NCI-H1694 (cell line): ENCODE measurements around the gene VPS33A.
"Not testable (repeated sequence)": the region's sequence is repeated elsewhere in the genome, so short reads cannot be mapped to it uniquely, and the experiment has no call there.

Source experiments
- DNase-seq: peaks from one replicate; lab custom pipeline; 2025; lab: John Stamatoyannopoulos, UW

Gene VPS33A

DNA sequence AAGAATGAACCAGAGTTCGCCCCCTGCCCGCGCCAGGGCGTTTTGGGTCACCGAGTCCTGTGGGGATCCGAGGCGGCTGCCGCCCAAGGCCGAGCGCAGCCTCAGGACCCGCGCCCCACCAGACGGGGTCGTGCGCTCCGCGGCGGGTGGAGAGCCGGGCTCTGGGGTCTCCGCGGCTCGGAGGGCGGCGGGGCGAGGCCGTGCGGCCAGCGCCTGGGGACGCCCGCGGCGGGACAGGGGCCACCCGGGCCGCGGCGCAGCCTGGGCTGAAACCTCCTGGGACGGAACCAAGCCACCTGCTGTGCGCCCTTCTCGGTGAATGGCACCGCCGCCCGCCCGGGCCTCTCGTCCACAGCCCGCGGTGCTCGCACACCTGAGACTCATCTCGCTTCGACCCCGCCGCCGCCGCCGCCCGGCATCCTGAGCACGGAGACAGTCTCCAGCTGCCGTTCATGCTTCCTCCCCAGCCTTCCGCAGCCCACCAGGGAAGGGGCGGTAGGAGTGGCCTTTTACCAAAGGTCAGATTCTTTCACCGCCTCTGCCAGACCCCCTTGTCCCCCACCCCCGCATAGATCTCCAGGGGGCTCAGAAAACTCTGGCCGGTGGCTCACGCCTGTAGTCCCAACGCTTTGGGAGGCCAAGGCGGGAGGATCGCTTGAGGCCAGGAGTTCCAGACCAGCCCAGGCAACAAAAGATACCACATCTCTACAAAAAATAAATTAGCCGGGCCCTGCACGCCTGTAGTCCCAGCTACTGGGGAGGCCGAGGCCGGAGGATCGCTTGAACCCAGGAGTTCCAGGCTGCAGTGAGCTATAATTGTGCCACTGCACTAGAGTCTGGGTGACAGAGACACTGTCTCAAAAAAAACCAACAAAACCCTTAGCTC, 61.9 kb downstream of the VPS33A start:
- no peak for DNase-seq

DNA sequence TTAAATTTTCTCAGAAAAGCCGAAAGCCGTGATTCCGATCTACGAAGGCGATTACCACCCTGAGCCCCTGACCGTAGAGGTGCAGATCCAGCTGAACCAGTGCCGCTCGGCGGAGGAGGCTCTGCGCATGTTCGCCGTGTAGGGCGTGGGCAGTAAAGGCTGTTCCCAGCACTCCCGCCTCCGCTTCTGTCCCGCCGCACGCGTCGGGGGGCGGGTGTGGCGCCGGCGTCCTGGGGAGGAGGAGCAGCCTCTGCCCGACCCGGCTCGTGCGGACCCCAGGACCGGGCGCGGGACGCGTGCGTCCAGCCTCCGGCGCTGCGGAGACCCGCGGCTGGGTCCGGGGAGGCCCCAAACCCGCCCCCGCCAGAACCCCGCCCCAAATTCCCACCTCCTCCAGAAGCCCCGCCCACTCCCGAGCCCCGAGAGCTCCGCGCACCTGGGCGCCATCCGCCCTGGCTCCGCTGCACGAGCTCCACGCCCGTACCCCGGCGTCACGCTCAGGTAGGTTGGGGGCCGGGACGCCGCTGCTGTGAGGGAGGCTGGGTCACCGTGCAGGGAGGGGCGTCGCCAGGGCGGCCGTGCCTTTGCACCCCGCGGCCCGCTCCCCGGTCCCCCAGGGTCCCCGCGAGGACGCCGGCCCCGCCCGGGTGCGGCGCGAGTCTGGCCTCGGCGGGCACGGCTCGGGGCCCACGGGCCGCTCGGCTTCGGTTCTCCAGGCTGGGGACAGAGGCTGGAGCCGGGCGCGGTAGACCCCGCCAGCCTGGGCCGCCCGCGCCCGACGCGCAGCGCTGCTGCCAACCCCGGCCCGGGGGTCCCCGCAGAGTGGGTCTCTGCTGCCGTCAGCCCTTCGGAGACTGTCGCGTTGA, 62.8 kb downstream of the VPS33A start, which contains the start of gene B3GNT4:
Gene B3GNT4, plus strand, starts transcription at position 409 of the 866 bp plus-strand sequence. CDS start 910 bp downstream, outside the sequence.
- no peak for DNase-seq

DNA sequence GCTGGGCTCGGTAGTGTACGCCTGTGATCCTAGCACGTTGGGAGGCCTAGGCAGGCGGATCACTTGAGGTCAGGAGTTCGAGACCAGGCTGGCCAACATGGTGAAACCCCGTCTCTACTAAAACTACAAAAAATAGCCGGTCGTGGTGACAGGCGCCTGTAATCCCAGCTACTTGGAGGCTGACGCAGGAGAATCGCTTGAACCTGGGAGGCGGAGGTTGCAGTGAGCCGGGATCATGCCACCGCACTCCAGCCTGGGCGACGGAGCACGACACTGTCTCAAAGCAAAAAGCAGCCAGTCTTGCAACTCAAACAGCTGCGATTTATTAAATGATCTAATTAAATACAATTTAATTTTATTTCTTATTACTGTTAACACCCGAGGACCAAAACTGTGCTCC, 63.5 kb downstream of the VPS33A start:
- not testable (repeated sequence) for DNase-seq

DNA sequence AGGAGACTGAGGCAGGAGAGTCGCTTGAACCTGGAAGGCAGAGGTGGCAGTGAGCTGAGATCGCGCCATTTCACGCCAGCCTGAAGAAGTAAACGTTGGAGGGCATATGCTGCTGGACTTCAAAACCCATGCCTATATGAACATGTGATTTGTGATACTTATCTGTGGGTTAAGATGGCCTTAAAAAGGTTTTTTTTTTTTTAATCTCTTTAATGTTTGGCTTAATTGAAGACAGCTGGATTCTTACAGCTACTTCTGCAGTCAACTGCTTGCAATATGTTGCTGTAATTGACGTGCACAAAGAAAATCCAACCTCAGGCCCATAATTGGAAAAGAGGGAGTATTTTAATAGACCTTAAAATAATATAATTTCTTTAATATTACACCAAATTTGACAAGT, 64.3 kb downstream of the VPS33A start:
- DNase-seq: no peak

DNA sequence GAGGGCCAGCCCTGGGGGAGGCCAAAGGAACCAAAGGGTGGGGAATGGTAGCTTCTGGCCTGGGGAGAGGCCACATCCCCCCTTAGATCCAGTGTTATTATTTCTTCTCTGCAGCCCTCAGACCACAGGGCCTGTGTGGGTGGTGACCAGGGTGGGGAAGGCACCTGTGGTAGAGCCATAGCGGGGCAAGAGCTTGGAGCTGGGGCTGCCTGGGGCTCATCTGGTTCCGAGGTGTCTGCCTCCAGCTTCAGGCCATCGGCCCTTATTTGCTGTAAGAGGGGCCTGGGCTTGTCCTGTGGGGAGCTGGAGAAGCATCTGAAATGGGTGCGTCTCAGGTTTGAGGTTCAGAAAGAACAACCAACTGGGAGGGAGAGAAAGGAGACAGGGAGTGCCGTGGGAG, 64.9 kb downstream of the VPS33A start:
- no peak for DNase-seq

DNA sequence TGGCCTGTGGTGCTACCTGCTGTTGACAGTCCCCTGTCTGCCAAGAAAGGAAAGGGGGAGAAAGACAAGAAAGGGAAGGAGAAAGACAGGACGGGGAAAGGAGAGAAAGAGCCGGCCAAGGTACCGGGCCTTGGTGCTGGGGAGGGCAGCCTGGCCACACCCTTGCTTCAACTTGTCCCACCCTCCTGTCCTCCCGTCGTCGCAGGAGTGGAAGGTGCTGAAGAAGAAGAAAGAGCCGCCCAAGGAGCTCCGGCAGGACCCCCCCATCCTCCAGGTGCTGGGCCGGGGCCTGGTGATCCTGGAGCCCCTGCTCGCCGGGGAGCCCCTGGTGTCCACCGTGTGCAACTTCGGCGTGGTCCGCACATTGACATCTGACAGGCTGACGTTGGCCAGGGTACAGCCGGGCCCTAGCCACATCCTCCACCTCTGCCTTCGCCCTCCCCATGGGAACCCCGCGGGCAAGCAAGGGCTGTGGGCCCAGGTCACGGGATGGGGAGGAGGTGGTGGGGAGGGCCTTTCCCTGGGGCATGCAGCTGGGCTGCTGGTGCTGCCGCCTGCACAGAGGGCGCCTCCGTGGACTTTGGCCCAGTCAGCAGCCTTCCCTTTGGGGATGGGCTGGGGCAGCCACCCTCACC, 65.6 kb downstream of the VPS33A start:
- no peak for DNase-seq

DNA sequence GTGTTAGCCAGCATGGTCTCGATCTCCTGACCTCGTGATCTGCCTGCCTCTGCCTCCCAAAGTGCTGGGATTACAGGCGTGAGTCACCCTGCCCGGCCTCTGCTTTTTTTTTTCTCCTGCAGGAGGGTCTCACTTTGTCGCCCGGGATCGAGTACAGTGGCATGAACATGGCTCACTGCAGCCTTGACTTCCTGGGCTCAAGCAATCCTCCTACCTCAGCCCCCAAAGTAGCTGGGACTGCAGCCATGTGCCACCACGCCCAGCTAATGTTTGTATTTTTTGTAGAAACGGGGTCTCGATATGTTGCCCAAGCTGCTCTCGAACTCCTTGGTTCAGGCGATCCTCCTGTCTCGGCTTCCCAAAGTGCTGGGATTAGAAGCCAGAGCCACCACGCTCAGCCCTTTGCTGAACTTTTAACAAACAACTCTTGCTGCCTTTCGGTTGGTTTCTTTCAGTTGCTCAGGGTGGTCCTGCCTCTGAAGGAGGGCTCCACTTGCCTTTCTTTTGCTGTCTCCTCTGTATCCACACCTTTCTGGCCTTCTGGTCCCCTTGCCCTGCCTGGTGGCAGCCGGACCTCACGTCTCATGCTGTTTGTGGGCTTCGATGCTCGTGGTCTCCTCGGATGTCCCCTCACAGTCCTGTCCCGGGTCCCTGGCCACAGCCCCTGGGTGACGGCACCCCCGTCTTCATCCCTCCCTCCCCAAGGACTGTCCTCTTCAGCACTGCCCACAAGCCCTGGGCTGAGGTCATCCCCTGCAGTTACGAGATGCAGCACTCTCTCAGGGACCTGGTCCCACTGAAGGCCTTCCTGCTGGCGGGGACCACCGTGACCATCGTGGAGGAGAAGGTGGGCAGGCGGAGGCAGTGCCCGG, 66.6 kb downstream of the VPS33A start:
- no peak for DNase-seq

DNA sequence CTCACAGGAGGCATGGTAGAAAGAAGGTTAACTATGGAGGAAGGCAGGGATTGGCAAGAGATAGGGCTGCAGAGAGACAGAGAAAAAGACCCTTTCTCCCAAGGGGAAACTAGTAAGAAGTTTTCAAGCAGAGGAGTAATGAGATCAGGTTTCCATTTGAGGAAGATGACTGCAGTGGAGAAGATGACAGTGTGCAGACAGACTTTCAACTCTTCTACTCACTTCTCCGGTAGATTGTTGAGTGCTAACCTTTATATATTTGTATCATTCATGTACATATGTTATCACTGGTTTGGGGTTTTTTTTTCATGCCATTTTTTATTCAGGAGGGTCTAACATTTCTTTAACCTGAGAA, 68.7 kb downstream of the VPS33A start:
- DNase-seq: no peak

DNA sequence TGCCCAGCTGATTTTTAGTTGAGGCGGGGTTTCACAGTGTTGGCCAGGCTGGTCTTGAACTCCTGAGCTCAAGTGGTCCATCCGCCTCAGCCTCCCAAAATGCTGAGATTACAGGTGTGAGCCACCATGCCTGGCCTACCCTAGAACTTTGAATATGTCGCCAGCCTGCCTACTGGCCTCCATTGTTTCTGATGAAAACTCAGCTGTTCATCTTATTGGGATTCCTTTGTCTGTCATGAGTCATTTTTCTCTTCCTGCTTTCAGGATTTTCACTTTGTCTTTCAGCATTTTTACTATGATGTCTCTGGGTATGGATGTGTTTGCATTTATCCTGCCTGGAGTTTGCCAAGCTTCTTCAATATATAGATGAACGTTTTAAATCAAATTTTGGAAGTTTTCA, 70.9 kb downstream of the VPS33A start:
- no peak for DNase-seq

DNA sequence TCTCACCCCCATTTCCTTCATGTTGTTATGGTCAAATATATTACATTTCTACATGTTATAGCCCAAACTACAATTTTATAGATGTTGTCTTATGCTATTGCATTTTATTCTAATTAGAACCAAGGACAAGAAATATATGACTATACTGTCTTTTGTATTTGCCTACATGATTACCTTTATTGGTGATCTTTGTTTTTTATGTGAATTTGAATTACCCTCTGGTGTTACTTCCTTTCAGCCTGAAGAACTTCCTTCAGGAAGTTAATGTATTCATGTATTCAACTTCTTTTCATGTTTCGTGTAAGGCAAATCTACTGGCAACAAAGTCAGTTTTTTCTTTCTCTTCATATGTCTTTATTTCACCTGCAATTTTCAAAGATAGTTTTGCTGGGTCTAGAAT, 71.5 kb downstream of the VPS33A start:
- DNase-seq: no peak

DNA sequence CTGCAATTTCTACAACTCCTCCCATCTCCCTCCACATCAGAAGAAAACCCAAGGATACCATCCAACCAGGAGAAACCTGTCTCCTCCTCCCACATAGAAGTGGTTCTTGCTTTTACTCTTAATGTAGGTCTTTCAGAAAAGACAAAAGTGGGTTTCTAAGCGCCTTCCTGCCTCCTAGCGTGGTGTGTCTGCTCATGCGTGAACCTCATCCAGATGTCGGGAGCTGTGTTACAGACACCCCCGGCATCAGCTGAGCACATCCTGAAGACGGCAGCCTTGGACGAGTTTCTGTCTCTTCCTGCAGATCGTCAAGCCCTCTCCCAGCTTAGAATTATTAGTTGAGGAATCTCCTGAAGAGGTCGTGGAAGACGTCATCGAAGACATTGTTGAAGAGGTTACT, 73.9 kb downstream of the VPS33A start:
- no peak for DNase-seq

DNA sequence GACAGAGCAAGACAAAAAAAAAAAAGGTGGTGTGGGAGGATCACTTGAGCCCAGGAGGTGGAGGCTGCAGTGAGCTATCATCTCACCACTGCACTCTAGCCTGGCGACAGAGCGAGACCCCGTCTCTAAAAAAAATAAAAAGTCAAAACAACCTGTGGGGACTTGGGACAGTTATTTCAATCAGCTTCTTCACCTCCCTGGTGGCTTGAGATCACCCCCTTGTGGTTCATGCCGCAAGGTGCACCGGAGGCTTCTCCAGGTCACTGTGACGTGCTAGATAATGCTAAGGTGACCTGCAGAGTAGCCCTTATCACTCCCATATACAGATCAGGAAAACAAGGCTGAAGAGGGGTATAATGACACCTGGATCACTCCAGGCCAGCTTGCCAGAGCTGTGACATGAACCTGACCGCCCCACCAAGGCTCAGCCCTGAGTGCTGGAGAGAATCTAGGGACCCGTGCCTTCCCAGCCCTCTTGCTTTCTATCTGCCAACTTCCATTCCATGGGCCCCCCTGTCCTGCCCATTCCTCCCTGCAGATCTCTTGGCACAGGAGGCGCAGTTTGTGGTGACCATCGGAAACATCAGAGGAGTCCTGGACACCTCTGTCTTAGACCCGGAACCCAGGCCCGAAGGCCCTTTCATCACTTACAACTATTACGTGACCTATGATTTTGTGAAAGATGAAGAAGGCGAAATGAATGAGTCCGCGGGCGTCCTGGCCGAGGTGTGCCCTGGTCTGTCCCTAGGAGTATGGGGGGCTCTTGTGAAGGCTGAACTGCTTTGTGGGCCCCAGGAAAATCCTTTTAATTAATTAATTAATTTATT, 75.2 kb downstream of the VPS33A start:
- DNase-seq: peak; percentile 47

DNA sequence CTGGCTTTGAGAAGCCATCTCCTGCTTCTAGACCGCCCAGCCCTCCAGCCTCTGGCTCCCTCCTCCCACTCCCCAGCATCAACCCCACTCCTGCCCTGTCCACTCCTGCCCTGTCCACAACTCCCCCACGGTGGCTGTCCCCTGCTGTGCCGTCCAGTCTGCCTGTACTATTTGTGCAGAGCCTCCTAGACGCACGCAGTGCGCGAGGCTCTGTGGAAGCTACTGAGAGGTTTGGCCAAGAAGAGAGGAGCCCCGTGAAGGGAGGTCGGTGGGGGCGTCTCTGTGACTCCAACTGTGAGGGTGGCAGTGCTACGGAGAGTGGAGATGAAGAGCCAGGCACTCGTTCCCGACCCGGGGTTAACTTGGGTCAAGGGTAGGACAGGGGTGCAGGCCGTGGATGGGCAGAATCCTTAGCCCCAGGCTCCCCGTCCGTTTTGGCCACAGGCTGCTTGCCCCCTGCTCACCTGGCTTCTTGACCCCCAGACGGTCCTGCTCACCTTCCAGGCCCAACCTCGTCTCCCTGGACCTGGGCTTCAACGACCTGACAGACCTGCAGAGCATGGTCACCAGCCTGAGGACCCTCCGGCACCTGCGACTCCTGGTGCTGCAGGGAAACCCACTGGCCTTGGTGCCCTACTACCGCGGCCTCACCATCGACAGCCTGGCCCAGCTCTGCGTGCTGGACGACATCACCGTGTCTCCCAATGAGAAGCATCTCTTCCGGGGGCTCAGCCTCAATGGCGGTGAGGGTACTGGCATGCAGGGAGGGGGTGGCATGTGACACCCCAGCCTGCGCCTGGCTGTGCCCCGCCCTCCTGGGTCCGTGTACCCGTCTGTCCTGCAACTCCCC, 76.4 kb downstream of the VPS33A start:
- no peak for DNase-seq

DNA sequence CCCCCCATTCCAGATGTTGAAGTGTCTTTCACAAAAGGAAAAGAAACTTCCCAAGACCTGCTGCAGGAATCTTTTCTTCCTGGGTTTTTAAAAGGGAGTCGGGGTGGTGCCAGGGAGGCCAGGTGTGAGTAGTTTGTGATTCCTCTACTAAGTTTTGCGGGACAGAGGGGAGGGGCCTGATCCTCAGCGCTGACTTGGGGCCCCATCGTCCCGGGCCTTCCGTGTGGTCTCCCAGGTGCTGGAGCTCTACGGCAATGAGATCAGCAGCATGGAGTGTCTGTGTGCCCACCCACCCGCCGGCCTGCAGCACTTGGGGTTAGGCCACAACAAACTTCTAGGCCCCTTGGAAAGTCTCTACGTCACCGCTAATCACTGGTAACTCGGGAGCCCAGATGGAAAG, 78.8 kb downstream of the VPS33A start:
- DNase-seq: no peak

DNA sequence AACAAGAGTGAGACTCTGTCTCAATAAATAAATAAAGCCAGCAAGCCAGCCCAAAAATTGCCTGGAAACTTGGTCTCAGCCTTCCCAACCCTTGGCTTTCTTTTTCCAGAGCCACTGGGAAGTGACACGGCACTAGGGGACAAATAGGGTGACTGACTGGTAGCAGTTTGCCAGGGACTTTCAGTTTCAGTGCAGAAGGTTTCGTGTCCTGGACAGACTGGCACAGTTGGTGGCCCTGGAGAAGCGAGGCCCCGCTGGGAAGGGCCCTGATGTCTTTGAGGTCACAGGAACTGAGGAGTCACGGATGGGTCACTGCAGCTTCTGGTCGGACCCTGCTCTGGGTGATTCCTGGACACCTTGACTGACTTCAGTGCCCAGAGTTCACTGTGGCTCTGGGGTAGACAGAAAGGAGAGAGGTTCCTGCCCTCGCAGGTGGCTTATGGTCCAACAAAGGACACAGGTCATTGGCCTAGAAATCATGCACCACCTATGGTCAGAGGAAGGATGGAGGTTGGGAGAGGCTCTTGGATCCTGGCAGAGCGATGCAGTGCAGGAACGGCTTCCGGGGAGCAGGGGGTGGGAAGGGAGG, 80.7 kb downstream of the VPS33A start:
- DNase-seq: no peak

DNA sequence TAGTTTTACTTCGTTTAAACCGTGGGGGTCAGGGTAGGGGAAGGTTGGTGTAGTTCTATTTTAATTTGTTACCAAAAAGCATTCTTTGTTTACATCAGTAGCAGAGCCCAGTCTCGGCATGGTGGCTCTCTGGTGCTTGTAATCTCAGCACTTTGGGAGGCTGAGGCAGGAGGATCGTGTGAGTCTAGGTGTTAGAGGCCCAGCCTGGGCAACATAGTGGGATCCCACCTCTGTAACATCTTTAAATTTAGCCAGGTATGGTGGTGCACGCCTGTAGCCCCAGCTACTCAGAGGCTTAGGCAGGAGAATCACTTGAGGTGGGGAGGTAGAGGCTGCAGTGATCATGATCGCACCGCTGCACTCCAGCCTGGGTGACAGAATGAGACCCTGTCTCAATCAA, 81.2 kb downstream of the VPS33A start:
- no peak for DNase-seq

DNA sequence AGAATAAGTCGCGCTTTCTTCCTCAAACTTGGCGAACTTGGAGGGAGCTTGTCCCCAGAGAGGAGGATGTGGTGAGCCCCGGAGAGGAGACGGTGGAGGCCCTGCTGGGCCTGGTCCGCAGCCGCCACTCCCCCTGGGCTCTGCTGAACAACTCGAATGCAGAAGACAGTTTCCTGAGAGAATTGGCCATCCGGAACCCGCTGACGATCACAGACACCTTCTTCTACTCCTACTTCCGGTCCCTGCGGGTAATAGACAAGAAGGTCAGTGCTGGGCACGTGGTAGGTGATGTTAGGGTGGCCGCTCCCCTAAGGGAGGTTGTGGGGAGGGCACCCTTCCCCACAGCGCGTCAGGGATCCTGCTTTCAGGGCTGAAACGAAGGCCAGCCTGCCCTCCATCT, 81.8 kb downstream of the VPS33A start:
- no peak for DNase-seq

DNA sequence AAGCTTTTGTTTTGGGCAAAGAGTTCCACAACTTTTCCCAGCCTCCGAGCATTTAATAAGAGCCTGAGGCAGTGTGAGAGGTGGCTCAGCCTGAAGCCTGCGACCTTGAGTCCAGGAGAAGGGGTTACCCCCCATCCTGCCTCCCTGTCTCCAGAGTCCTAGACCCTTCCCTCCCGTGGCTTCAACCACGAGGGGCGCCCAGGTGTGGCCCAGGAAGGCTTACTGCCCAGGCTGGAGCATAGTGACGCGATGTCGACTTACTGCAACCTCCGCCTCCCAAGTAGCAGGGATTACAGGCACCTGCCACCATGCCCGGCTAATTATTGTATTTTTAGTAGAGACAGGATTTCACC, 82.7 kb downstream of the VPS33A start:
- no peak for DNase-seq

DNA sequence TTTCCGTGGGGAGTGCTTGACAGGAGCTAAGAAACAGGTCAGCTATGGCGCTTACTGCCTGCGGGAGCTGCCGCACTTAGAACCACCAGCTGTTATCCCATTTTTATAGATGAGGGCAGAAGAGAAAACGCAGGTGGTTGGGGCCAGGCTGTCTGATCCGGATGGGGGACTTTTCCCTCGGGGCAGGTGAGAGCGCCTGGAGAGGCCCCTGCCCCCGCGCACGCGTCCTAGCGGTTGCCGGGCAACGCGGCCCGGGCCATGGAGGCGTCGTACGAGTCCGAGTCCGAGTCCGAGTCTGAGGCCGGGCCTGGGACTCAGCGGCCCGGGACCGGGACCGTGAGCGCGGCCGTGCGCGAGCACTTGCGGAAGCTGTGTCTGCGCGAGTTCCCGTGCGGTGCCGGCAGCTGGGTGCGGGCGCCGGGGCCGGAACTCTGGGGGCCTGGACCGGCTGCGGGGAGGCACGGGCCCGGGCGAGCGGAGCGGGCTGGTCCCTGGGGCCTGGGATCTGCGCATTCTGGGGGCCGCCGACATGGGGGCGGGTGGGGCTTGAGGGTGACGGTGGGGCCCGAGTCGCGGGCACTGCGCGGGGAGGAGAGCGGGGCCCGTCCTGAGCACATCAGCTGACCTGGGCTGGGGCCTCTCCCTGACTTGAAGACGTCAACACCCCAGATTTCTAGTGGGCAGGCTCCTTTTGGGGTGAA, 83.3 kb downstream of the VPS33A start, which contains the start of gene LRRC43:
Gene LRRC43, plus strand, starts transcription at position 237 of the 701 bp plus-strand sequence. Its CDS starts 22 bp downstream, at position 259.
- peak; percentile 7 for DNase-seq
